NT2/D1 (cell line): ENCODE data around the gene PSG5.
"Not testable (repeated sequence)": the region's sequence is repeated elsewhere in the genome, so short reads cannot be mapped to it uniquely, and the experiment has no call there.

Experiments used
- SUZ12 ChIP-seq: IDR thresholded peaks from 2 replicates; pipeline ENCODE4 v1.6.1; 2011; ENCODE audit not compliant: insufficient read length, insufficient read depth; ENCODE audit errors: extremely low read depth
- YY1 ChIP-seq: IDR thresholded peaks from 2 replicates; pipeline ENCODE4 v1.6.1; 2011; ENCODE audit not compliant: insufficient read length, insufficient read depth

GRCh38 chr19:43120433-43121026 is 65.8 kb downstream of the PSG5 start:
- not testable (repeated sequence) for TF ChIP-seq SUZ12, YY1
